Adipocyte (in vitro differentiated cells): ENCODE results near the gene WHRN.
A peak's percentile ranks its signal among the peaks of the same experiment; 100 is the strongest.

ENCODE experiments used
- DNase-seq: peaks from one replicate; pipeline ENCODE4 v3.0.0-alpha.2; 2015; ENCODE audit warnings: low read depth
- H3K27me3 ChIP-seq: replicated peaks from 2 replicates; pipeline ENCODE4 v1.7.0; 2013; ENCODE audit warnings: mild to moderate bottlenecking, low read length, moderate library complexity; ENCODE audit not compliant: control insufficient read depth, insufficient read depth
- H3K36me3 ChIP-seq: 2 replicates; pipeline ENCODE4 v1.7.0; 2013; ENCODE audit warnings: low read length, mild to moderate bottlenecking, moderate library complexity; ENCODE audit not compliant: control insufficient read depth, insufficient read depth, severe bottlenecking
- H3K4me1 ChIP-seq: 2 replicates; pipeline ENCODE4 v1.7.0; 2013; ENCODE audit warnings: mild to moderate bottlenecking, low read length, moderate library complexity; ENCODE audit not compliant: control insufficient read depth, insufficient read depth
- H3K4me3 ChIP-seq: 2 replicates; pipeline ENCODE4 v1.7.0; 2013; ENCODE audit warnings: mild to moderate bottlenecking, low read length, moderate library complexity
- H3K9ac ChIP-seq: 2 replicates; pipeline ENCODE4 v1.7.0; 2013; ENCODE audit warnings: mild to moderate bottlenecking, low read length, moderate library complexity
- H3K9me3 ChIP-seq: 2 replicates; pipeline ENCODE4 v1.7.0; 2013; ENCODE audit warnings: mild to moderate bottlenecking, low read length, moderate library complexity; ENCODE audit not compliant: control insufficient read depth

The WHRN gene

GRCh38 chr9:114488398-114489129 lies 16.7 kb downstream of the WHRN start:
- Histone ChIP-seq H3K36me3 (no peaks in the 10 kb centered on the region), H3K27me3 (no peaks in the 10 kb centered on the region), H3K9me3 (no peaks in the 10 kb centered on the region), H3K4me3 (no peak overlapping the region), H3K4me1 (peaks cover 3% of the 10 kb centered on the region), H3K9ac (no peak overlapping the region)
- DNase-seq = no peak

- Histone ChIP-seq H3K36me3 (no peaks in the 10 kb centered on the region), H3K4me3 (no peak overlapping the region), H3K9ac (no peak overlapping the region), H3K27me3 (peaks cover 4% of the 10 kb centered on the region), H3K4me1 (peaks cover 3% of the 10 kb centered on the region), H3K9me3 (no peaks in the 10 kb centered on the region)
- DNase-seq = peak; percentile 83
These were observed 17.5 kb downstream of the WHRN start for GRCh38 chr9:114487607-114488300.

- Histone ChIP-seq H3K27me3 (peaks cover 4% of the 10 kb centered on the region), H3K36me3 (no peaks in the 10 kb centered on the region), H3K9me3 (no peaks in the 10 kb centered on the region), H3K4me1 (peaks cover 3% of the 10 kb centered on the region), H3K9ac (no peak overlapping the region), H3K4me3 (no peak overlapping the region)
- no peak for DNase-seq
These were observed 18.9 kb downstream of the WHRN start for GRCh38 chr9:114486205-114486963.

GRCh38 chr9:114484854-114485443 lies 20.3 kb downstream of the WHRN start:
- peaks cover 5% of the 10 kb centered on the region for H3K4me1 ChIP-seq
- H3K9me3 ChIP-seq = no peaks in the 10 kb centered on the region
- no peak overlapping the region for H3K4me3 ChIP-seq
- H3K36me3 ChIP-seq = no peaks in the 10 kb centered on the region
- H3K27me3 ChIP-seq = peaks cover 4% of the 10 kb centered on the region
- H3K9ac ChIP-seq = no peak overlapping the region
- DNase-seq = peak; percentile 29

GRCh38 chr9:114484215-114484853 lies 20.9 kb downstream of the WHRN start:
- Histone ChIP-seq H3K9me3 (no peaks in the 10 kb centered on the region), H3K4me3 (no peak overlapping the region), H3K27me3 (peaks cover 4% of the 10 kb centered on the region), H3K36me3 (no peaks in the 10 kb centered on the region), H3K9ac (no peak overlapping the region), H3K4me1 (peaks cover 5% of the 10 kb centered on the region)
- no peak for DNase-seq

- Histone ChIP-seq H3K4me1 (peaks cover 5% of the 10 kb centered on the region), H3K4me3 (no peak overlapping the region), H3K9ac (no peak overlapping the region), H3K36me3 (no peaks in the 10 kb centered on the region), H3K27me3 (peaks cover 4% of the 10 kb centered on the region), H3K9me3 (no peaks in the 10 kb centered on the region)
- DNase-seq = no peak
These were observed 21.8 kb downstream of the WHRN start for GRCh38 chr9:114483499-114483898.

- DNase-seq = no peak
- H3K4me3 ChIP-seq = no peak overlapping the region
- H3K27me3 ChIP-seq = peaks cover 4% of the 10 kb centered on the region
- no peaks in the 10 kb centered on the region for H3K9me3 ChIP-seq
- peaks cover 3% of the 10 kb centered on the region for H3K4me1 ChIP-seq
- H3K9ac ChIP-seq = no peak overlapping the region
- no peaks in the 10 kb centered on the region for H3K36me3 ChIP-seq
These were observed 22.7 kb downstream of the WHRN start for GRCh38 chr9:114482593-114482992.

- peaks cover 4% of the 10 kb centered on the region for H3K27me3 ChIP-seq
- H3K4me1 ChIP-seq = peaks cover 3% of the 10 kb centered on the region
- no peak overlapping the region for H3K9ac ChIP-seq
- H3K36me3 ChIP-seq = no peaks in the 10 kb centered on the region
- DNase-seq = no peak
- no peak overlapping the region for H3K4me3 ChIP-seq
- no peaks in the 10 kb centered on the region for H3K9me3 ChIP-seq
These were observed 23.5 kb downstream of the WHRN start for GRCh38 chr9:114481789-114482188.

- Histone ChIP-seq H3K36me3 (peaks cover 2% of the 10 kb centered on the region), H3K9me3 (no peaks in the 10 kb centered on the region), H3K4me3 (no peak overlapping the region), H3K4me1 (peaks cover 3% of the 10 kb centered on the region), H3K9ac (peak overlapping the region; percentile 43), H3K27me3 (peaks cover 4% of the 10 kb centered on the region)
- peak; percentile 11 for DNase-seq
These were observed 24.4 kb downstream of the WHRN start for GRCh38 chr9:114480746-114481435.

- no peak overlapping the region for H3K9ac ChIP-seq
- peaks cover 3% of the 10 kb centered on the region for H3K4me1 ChIP-seq
- H3K4me3 ChIP-seq = no peak overlapping the region
- H3K36me3 ChIP-seq = peaks cover 2% of the 10 kb centered on the region
- H3K9me3 ChIP-seq = no peaks in the 10 kb centered on the region
- no peak for DNase-seq
- H3K27me3 ChIP-seq = peaks cover 4% of the 10 kb centered on the region
These were observed 26.4 kb downstream of the WHRN start for GRCh38 chr9:114478871-114479270.
